COR-L47 (cell line): ENCODE results near the gene ASB10.

Experiments
- DNase-seq: peaks from one replicate; lab custom pipeline; 2025; lab: John Stamatoyannopoulos, UW

ASB10 gene

DNA sequence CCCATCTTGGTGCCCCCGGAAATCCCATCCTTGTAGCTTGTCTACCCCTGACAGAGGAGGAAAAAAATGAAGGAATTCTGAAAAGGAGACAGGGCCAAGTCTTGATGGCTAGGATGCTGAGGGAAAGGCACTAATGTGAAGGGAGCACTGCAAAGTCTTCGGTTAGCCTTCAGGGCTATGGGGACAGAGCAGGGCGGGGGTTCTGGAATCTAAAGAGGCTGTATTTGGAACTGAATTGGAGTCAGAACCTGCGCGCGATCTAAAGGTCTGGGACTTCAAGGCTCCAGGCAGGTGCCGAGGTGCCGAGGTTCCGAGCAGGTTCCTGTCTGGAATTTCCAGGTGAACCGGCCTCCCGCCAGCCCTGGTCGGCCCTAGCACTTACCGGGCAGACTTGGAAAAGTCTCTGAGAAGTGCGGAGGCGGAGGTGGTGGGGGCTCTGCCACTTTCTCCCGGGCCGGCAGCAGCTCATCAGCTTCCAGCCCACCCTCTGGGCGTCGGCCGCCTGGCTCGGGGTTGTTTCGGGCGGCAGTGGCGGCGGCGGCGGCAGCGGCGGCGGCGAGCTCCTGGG, 20.3 kb downstream of the ASB10 start:
- no peak for DNase-seq

DNA sequence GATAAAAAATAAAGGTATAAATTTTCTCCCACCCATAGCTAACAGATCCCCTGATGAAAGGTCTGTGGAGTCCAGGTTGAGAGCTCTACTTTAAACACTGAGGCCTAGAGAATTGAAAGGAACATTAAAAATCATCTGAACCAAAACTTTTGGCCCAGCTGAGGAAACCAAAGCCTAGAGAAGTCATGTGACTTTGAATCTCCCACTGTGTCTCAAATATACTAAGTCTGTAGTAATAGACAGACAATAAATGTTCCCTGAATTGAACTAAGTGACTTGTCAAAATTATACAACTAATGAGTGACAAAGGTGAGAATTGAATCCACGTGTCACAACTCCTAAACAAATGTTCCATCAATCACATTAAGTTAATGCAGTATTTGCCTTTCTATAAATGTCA, 25.3 kb downstream of the ASB10 start:
- no peak for DNase-seq

DNA sequence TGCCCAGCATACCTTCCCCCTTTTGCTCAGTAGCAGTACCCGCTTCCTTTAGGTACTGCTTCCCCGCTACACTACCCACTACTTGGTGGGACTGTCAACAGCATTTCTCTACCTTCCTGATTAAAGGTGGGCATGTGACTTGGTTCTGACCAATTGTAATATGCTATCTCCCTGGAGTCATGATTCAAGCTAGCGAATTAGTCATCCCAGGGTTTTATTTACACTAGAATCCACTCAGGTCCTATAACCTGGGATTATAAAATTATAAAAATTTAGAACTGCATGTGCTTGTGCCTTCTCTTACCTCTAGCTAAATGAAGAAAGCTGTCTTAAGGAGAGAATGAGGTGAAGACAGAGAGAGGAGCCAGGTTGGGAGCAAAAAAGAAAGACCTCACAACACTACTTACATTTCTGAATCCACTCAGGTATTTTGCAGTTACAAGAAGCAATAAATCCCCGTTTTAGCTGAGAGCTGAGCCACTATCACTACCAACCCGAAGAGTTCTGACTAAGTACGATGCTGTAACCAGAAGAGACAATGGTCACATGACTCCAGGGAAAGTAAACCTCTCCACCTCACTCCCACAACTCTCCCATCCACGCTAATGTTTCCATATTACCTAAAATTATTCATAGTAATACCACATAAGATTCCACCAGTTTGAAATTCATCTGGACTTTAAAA, 29.3 kb downstream of the ASB10 start:
- DNase-seq = no peak

DNA sequence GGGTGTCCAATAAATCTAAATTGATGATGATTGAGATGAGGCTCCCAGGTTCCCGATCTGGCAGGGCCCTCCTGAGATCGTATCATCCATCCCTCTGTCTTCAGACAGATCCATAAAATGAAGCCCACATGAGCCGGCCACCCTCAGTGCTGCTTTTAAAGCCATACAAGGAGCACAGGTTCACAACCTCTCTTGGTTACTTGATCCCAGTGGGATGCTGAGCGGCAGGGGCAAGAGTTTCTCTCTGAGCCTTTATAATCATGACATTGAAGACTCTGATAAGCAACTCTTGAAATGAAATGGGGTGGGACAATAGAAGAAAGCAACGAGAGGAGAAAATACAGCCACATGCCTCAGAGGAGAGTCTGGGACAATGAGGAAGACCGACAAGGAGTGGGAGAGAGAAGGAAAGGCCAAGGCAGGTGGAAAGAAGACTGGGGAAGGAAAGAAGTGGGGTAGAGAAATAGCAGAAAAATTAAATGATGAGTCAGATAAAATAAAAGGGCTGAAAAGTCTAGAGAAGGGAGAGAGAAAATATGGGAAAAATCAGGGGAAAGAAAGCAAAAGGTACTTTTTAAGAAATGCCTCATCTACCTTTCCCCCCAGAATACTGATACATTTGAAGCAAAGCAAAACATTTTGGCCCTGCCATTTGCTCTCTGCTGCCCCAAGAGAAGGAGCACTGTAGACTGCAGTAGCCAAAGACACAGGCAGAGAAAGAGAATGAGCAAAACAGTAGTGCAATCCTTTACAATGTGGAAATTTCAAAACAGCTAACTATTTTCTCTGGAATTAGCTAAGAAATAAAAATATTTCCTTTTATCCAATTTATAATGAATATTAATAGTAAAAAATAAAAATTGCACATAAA, 34.2 kb downstream of the ASB10 start:
- no peak for DNase-seq

DNA sequence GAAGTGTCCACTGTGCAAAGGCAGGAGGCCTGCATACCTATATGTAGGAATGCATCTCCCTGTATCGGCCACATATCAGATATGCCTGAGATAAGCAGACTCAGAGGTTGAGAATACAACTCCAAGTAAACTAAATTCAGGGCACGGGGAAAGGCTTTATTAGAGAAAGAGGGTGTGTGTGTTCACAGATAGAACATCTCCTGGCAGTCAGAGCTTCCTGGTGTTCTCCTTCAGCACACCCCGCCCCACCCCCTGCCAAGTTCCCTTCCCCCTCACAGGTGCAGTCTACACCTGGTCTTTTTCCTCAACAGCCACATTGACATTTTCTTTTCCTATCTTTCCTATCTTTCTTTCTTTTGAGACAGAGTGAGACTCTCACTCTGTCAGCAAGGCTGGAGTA, 36.7 kb downstream of the ASB10 start:
- no peak for DNase-seq

DNA sequence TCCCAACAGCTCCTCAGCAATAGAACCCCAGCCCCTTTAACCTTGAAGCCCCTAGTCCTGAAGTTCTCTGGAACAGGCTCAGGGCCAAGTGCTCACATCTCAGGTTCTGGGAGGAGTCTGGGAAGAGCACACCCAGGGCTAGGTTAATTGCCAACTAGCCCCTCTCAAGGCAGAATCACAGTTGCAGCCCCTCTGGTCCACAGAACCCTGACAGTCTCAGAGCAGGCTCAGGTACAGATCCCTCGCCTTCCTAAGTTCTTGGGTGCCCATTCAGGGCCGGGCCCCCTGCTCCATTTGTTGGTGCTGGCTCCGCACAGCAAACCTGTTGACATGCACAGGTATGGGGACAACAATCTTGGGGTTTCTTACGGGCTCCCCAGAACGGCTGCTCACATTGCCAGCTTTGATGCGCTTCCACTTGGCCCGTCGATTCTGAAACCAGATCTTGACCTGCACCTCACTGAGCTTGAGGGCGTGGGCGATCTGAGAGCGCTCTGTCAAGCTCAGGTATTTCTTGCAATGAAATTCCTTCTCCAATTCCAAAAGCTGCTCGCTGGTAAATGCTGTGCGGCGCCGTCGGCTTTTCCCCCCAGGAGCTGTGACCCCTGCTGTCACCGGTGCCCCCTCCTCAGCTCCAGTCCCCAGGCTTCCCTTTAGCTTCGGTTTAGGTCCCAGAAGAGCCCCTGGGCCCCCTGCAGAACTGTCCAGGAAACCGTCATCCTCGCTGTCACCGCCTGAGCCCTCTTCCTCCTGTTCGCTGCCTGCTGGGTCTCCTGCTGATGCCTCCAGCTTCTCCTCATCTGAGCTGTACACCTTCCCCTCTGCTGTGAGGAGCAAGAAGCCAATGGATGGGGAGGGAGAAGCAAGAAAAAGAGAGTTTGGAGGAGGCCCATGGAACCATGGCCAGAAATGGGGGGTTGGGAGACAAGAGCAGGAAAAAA, 38.5 kb downstream of the ASB10 start:
- no peak for DNase-seq

DNA sequence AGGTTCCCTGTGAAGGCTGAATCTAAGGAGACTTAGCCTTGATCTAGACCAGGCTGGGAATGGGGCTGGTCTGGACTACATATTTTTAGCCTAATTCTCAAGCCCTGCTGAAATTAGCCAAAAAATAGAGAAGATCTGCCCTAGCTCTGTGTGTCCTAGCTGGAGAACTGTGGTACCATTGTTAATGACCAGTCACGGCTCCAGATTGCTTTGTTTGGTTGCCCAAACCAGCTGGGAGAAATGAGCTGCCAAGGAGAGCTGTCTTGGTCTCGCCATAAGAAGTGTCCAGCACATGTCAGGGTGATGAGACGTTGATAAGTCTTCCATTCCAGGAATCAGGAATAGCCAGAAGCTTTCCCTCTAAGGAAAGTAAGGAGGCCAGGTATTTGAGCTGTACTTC, 40.3 kb downstream of the ASB10 start:
- no peak for DNase-seq

DNA sequence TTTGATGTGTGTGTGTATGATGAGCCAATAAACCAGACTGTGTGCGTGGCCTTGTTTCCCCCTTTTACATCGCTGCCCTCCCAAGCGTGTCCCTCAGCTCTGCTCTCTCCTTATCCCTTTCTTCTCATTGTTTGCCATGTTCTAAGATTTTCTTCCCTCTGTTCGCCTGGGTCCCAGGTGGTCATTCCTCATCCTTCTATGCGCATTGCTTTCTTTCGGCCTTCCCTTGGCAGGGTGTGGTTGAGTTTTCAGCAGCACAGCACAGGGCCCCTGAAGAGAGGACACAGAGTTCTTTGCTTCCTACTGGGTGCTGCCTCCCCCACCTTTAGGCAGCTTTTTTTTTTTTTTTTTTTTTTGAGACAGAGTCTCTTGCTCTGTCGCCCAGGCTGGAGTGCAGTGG, 42.7 kb downstream of the ASB10 start:
- DNase-seq = no peak

DNA sequence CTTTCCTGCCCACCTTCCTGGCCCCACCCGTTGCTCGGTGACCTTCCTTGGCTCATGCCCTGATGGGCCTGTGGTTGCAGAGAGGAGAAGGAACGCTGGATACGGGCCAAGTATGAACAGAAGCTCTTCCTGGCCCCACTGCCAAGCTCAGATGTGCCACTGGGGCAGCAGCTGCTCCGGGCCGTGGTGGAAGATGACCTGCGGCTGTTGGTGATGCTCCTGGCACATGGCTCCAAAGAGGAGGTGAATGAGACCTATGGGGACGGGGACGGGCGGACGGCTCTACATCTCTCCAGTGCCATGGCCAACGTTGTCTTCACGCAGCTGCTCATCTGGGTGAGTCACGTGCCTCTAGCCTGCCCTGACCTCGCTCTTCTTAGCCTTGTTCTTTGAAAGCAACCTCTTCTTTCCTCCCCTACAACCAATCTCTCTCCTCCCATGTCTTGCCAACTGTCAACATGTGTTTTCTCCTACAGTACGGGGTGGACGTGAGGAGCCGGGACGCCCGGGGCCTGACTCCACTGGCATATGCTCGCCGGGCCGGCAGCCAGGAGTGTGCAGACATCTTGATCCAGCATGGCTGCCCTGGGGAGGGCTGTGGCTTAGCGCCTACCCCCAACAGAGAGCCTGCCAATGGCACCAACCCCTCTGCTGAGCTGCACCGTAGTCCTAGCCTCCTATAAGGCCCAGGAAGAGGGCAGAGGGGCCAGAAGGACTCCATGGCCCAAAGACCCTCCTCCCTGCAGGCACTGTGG, 43.6 kb downstream of the ASB10 start:
- no peak for DNase-seq

DNA sequence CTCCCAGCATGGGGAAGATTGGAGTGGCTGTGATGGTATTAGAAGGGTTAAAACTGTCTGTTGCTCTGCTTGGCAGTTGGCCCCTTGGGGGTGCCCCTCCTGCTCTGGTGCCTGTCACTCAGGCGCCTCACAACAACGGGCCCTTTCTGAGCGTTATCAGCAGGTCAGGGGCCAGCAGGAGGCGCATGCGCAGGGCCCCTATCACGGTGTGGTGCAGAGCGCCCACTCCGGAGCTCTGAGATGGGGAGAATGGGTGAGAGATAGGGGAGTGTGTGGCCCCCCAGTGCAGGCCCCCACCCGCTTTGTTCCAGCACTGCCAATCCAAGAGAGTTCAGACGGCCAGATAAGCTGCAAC, 44.4 kb downstream of the ASB10 start:
- no peak for DNase-seq

DNA sequence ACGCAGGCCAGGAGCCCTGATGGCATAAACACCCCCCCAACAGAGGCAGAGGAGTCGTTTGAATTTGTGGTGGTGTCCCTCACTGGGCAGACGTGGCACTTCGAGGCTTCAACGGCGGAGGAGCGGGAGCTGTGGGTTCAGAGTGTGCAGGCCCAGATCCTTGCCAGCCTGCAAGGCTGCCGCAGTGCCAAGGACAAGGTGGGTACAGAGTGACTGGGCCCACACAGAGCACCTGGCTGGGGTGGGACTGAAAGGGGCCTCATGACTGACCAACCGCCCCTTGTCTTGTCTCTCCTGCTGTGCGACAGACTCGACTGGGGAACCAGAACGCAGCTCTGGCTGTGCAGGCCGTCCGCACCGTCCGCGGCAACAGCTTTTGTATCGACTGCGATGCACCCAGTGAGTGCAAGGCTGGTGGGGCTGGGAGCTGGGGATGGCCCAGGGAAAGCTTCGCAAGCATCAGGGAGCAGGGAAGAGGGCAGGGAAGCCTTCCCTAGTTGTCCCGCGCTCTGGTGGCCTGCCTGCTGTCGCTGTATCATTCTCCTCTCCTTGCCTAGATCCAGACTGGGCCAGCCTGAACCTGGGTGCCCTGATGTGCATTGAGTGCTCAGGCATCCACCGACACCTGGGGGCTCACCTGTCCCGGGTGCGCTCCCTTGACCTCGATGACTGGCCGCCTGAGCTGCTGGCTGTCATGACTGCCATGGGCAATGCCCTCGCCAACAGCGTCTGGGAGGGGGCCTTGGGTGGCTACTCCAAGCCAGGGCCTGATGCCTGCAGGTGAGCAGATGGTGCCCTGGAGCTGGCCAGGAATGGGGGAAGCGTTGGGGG, 45.0 kb downstream of the ASB10 start:
- no peak for DNase-seq

DNA sequence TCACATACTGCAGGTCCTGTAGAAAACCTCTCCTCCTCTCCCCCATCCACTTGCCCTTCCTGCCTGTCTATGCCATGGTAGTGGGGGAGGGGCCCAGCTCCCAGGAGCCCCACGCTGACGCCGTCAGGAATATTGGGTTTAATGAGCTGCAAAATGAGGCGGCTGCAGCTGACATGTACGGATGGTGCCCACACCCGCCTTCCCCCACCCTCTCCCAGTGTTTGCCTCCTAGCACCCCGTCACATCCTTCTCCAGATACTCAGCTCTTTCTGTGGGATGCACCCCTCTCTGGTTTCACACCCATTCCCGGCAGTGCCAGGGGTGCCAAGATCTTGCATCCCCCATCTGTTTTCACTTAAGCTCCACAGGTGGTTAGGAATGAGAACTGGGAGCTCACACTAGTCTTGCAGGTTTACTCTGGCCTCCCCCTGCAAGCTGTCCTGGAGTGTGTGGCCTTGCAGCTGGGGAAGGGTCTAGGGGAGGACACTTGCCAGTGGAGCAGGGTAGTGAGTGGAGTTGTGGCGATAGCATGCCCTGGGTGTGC, 45.7 kb downstream of the ASB10 start:
- no peak for DNase-seq

DNA sequence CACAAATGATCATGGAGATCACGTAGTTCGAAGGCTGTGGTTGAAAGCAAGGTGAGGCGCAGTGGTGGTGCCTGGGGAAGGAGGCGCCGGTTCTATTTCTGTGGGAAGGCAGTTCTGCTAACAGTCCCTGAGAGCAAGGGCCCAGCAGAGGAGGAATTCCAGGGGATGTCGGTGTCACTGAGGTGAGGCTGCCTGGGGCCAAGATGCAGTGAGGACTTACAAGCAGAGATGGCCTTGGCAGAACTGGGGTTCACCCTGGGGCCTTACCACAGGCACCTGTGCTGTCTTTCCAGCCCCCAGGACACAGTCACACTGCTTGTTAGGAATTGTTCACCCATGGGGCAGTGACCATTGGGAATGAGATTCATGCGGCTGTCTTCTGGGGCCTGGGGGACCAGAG, 46.2 kb downstream of the ASB10 start:
- no peak for DNase-seq

DNA sequence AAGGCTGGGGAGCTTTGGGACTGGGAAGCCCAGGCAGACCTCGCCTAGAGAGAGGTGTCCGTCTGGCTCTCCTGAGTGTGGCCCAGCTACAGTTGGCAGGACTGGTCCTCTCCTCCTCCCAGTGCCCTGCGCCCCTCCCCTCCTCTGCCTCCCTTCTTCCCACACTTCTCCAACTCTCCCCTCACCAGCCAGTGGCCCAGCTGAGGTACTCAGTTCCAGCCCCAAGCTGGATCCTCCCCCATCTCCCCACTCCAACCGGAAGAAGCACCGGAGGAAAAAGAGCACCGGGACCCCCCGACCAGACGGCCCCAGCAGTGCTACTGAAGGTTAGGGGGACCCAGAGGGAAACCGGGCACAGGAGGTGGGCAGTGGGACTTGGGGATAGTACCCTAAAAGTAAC, 47.3 kb downstream of the ASB10 start:
- no peak for DNase-seq

DNA sequence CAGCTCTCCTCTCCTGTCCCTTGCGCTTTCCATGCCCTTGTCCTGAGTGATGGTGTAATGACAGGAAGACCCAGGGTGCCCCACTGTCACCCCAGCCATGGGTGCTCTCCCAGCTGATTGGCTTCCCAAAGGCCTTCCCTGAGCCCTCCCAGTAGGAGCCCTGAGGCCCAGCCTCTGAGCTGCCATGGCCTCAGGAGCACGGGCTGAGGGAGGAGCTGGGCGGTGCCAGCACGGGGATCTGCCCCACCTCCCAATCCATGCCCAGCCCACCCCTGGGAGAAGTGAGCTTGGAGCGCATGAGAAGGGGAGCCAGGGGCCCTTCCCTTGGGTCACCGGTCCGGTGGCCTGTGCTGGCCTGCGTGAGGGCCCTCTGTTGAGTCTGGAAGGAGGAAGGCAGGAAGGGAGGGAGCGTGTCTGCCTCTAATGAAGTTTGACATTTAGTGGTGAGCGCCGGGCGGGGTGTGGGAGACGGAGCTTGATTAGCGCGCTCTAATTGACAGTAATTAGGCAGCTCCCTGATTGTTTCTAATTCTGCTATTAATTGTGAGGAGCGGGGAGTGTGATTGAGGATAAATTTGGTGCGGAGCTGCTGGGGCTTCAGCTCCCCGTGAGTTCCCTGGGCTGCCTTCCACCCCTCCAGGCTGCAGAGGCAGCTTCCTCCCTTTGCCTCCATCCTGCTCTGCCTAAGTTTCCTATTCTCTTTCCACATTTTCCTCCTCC, 47.8 kb downstream of the ASB10 start:
- no peak for DNase-seq

DNA sequence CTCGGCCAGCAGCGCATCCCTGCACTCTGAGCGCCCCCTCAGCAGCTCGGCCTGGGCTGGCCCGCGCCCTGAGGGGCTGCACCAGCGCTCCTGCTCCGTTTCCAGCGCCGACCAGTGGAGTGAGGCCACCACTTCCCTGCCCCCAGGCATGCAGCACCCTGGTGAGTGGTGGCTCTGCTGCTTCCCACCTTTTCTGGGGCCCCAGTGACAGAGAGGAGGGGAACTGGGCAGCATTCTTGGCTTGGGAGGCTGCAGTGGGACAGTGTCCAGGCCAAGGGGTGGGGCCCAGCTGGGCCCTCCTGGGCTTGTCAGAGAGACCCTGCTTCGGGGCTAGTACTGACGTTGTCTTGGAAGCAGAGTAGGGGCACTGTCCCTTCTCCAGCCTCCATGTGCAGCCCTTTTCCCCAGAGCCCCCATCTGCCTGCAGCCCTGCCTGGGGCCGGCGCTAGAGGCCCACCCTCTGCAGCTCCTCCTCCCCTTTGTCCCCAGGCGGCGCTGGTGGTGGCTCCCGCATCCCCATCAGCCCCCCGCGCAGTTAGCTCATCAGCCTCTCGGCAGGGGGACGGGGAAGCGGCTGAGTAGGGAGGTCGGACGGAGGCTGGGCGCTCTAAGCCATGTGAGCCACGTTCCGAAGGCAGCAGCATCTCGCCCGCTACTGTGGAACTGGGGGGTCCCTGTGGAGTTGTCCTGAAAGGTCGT, 48.7 kb downstream of the ASB10 start:
- no peak for DNase-seq

DNA sequence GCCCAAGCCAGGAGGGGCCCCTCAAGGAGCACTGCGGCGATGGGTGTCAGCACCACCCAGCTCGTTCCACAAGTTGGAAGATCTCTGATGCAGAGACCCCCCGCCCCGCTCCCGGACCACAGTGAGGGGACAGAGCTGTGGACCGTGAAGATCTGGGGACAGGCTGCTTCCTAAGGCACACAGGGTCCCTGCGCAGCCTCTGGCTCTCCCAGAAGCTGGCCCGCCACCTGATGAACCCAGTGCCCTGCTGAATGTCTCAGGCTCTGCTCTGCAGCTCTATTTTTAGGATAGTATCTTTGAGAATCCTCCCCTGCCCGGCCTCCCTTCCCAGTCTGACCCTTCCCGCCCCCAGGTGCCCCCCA, 49.3 kb downstream of the ASB10 start:
- DNase-seq = no peak

DNA sequence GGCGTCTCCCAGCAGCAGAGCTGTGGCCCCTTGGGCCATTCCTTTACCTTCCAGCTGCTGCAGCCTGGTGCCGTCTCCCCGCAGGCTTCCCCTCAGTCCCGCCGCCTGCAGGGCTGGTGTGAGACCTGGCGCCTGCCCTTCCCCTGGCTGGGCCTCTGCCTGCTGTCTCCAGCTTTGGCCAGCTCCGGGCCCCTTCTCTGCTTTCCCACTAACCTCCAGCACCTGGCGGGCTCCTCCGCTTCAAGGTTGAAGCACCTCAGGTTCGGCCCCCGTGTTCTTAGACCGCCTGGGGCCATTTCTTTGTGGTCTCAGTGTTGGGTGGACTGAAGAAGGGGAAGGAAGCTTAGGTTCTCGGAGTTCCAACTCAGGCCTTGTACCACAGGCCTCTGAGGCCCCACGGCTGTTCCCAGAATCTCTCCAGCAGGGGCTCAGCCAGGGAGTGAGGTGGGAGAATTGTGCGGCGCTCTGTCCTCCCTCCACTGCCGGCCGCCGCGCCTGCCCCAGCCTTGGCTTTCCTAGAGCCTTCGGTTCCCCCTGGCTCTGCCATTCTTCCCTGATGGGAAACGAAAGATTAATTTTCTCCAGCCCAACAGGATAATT, 49.9 kb downstream of the ASB10 start:
- DNase-seq = no peak
